HG03571 (cell line): ENCODE measurements around the gene WDR54.
"Not testable (repeated sequence)": the region's sequence is repeated elsewhere in the genome, so short reads cannot be mapped to it uniquely, and the experiment has no call there.

Experiments used
- ATAC-seq: cut with Tn5 transposase; IDR thresholded peaks from one replicate; pipeline ENCODE4 v1.9.1; 2021; ENCODE audit not compliant: unreplicated experiment

WDR54 gene

GRCh38 chr2:74450570-74451190, 29.1 kb downstream of the WDR54 start:
- no peak for ATAC-seq

GRCh38 chr2:74454654-74455511, 33.4 kb downstream of the WDR54 start, which contains the start of gene INO80B:
Gene INO80B, plus strand, starts transcription at chr2:74455087. Its CDS starts 30 bp downstream, at chr2:74455117.
- peak; percentile 42 for ATAC-seq

- ATAC-seq, result no peak
These were observed 35.6 kb downstream of the WDR54 start for GRCh38 chr2:74457129-74457548.

- peak; percentile 25 for ATAC-seq
These were observed 36.1 kb downstream of the WDR54 start for GRCh38 chr2:74457549-74458131.

- ATAC-seq, result peak; percentile 77
These were observed 36.8 kb downstream of the WDR54 start, which contains the start of gene WBP1 for GRCh38 chr2:74458132-74458937. Gene WBP1, plus strand, starts transcription at chr2:74458438. Its CDS starts 165 bp downstream, at chr2:74458603.

- no peak for ATAC-seq
These were observed 37.4 kb downstream of the WDR54 start for GRCh38 chr2:74458938-74459363.

- ATAC-seq, result not testable (repeated sequence)
These were observed 38.1 kb downstream of the WDR54 start for GRCh38 chr2:74459503-74460118.

GRCh38 chr2:74460187-74460586, 38.7 kb downstream of the WDR54 start:
- not testable (repeated sequence) for ATAC-seq

- ATAC-seq, result no peak
These were observed 39.9 kb downstream of the WDR54 start for GRCh38 chr2:74461187-74462053.

GRCh38 chr2:74462054-74462785, 40.7 kb downstream of the WDR54 start:
- ATAC-seq, result no peak

GRCh38 chr2:74462786-74463105, 41.2 kb downstream of the WDR54 start:
- ATAC-seq, result no peak

- no peak for ATAC-seq
These were observed 42.9 kb downstream of the WDR54 start for GRCh38 chr2:74464406-74464805.

GRCh38 chr2:74470742-74471141, 49.2 kb downstream of the WDR54 start:
- ATAC-seq, result not testable (repeated sequence)

GRCh38 chr2:74471332-74472065, 50.0 kb downstream of the WDR54 start:
- no peak for ATAC-seq

GRCh38 chr2:74472086-74472944, 50.8 kb downstream of the WDR54 start, which contains the start of gene MRPL53:
Gene MRPL53, minus strand, starts transcription at chr2:74472680. Its CDS starts 20 bp downstream, at chr2:74472660.
- ATAC-seq, result peak; percentile 81

- no peak for ATAC-seq
These were observed 51.4 kb downstream of the WDR54 start for GRCh38 chr2:74472945-74473258.

- ATAC-seq, result no peak
These were observed 53.0 kb downstream of the WDR54 start for GRCh38 chr2:74474481-74474880.
